H1 (cell line): ENCODE data around the gene IL17RE. TPM values are rescaled to one million over a fixed set of nuclear protein-coding genes. Genes with fewer than 3 reads are reported as not detected.
"Not testable (repeated sequence)": the region's sequence is repeated elsewhere in the genome, so short reads cannot be mapped to it uniquely, and the experiment has no call there.

Experiments used
- CTCF ChIA-PET: fragments of 300-600 bp; sonication (Branson Sonifier 250); formaldehyde crosslinking; loops from one replicate; lab custom pipeline; 2021; ENCODE audit not compliant: partially characterized antibody; lab: Charles Lee
- POLR2A ChIA-PET: fragments of 300-600 bp; sonication (Branson Sonifier 250); formaldehyde crosslinking; loops from one replicate; lab custom pipeline; 2021; ENCODE audit warnings: inconsistent platforms; ENCODE audit not compliant: partially characterized antibody; lab: Charles Lee
- DNase-seq, 2 experiments: peaks; one replicate each; pipeline versions ENCODE4 v3.0.0 to v3.0.0-alpha.2; 2010 to 2022; ENCODE audit warnings: low spot score in 2 of 2, low read depth in 1 of 2, mixed read lengths in 1 of 2
- FAIRE-seq: peaks from 2 replicates; lab custom pipeline; 2011; peaks lifted over from hg19 to GRCh38; lab: Jason Lieb, UNC
- H2AFZ ChIP-seq: 2 replicates; pipeline ENCODE4 v1.8.1; 2012; ENCODE audit warnings: low read length, inconsistent platforms
- H2AK5ac ChIP-seq: 2 replicates; pipeline ENCODE4 v1.6.1; 2013; ENCODE audit warnings: low read depth, low read length
- H2BK120ac ChIP-seq: replicated peaks from 2 replicates; pipeline ENCODE3; 2013; ENCODE audit warnings: low read depth, low read length, inconsistent platforms
- H2BK12ac ChIP-seq: 2 replicates; pipeline ENCODE4 v1.6.1; 2013; ENCODE audit warnings: low read depth, low read length
- H2BK15ac ChIP-seq: 2 replicates; pipeline ENCODE4 v1.6.1; 2013; ENCODE audit warnings: low read length
- H2BK20ac ChIP-seq: 2 replicates; pipeline ENCODE4 v1.6.1; 2013; ENCODE audit warnings: low read length
- H2BK5ac ChIP-seq: 2 replicates; pipeline ENCODE4 v1.6.1; 2013; ENCODE audit warnings: low read depth, low read length
- H3K14ac ChIP-seq: 2 replicates; pipeline ENCODE4 v1.6.1; 2013; ENCODE audit warnings: inconsistent platforms; ENCODE audit not compliant: insufficient read length
- H3K18ac ChIP-seq: 2 replicates; pipeline ENCODE4 v1.6.1; 2013; ENCODE audit warnings: low read length; ENCODE audit errors: extremely low read depth
- H3K23ac ChIP-seq: 2 replicates; pipeline ENCODE4 v1.6.1; 2013; ENCODE audit warnings: inconsistent platforms; ENCODE audit not compliant: insufficient read length
- H3K23me2 ChIP-seq: 2 replicates; pipeline ENCODE4 v1.6.1; 2013; ENCODE audit warnings: low read depth, low read length
- H3K27ac ChIP-seq: 2 replicates; pipeline ENCODE4 v1.6.1; 2011; ENCODE audit warnings: low read depth, low read length, inconsistent platforms
- H3K27me3 ChIP-seq, 4 experiments: replicated peaks in 1 of 4; 1 replicate in 1 of 4; 2 replicates in 3 of 4; pipeline versions ENCODE4 v1.6.1 to v1.8.1; 2011 to 2013; ENCODE audit warnings: low read length in 3 of 4, mild to moderate bottlenecking in 3 of 4, inconsistent platforms in 2 of 4, mixed read lengths in 2 of 4, moderate library complexity in 1 of 4; ENCODE audit not compliant: control insufficient read depth in 3 of 4, insufficient read depth in 3 of 4; ENCODE audit errors: extremely low read depth in 1 of 4
- H3K36me3 ChIP-seq, 4 experiments: 2 replicates each; pipeline versions ENCODE4 v1.6.1 to v1.8.1; 2011 to 2013; ENCODE audit warnings: mild to moderate bottlenecking in 4 of 4, low read length in 3 of 4, moderate library complexity in 2 of 4, control low read depth in 1 of 4, inconsistent platforms in 1 of 4; ENCODE audit not compliant: insufficient read depth in 4 of 4, control insufficient read depth in 2 of 4
- H3K4ac ChIP-seq: replicated peaks from 2 replicates; pipeline ENCODE3; 2013; ENCODE audit warnings: low read length, low read depth, mixed read lengths, inconsistent platforms; ENCODE audit not compliant: insufficient read length
- H3K4me1 ChIP-seq, 4 experiments: replicated peaks in 1 of 4; 1 replicate in 1 of 4; 2 replicates in 3 of 4; pipeline versions ENCODE4 v1.6.1 to v1.8.1; 2011 to 2013; ENCODE audit warnings: low read length in 3 of 4, inconsistent platforms in 2 of 4, mixed read lengths in 1 of 4; ENCODE audit not compliant: insufficient read depth in 4 of 4, control insufficient read depth in 3 of 4
- H3K4me2 ChIP-seq, 2 experiments: 2 replicates each; pipeline versions ENCODE4 v1.6.1 to v1.8.1; 2011 to 2013; ENCODE audit warnings: low read depth in 2 of 2, low read length in 2 of 2, control low read depth in 1 of 2, inconsistent platforms in 1 of 2, mild to moderate bottlenecking in 1 of 2; ENCODE audit not compliant: insufficient read depth in 1 of 2
- H3K4me3 ChIP-seq, 4 experiments: fragments of 200-600, 300-600 bp in 1 of 4; sonication (generic), shearing (Covaris generic), sonication (Bioruptor Twin) in 1 of 4; 2 replicates each; pipeline versions ENCODE4 v1.5.1 to v1.8.1; 2011 to 2016; ENCODE audit warnings: low read length in 4 of 4, low read depth in 3 of 4, control low read depth in 2 of 4, inconsistent platforms in 2 of 4, mild to moderate bottlenecking in 2 of 4, mixed read lengths in 1 of 4, moderate library complexity in 1 of 4; ENCODE audit not compliant: insufficient read depth in 2 of 4; ENCODE audit errors: extremely low read depth in 1 of 4
- H3K56ac ChIP-seq: replicated peaks from 2 replicates; pipeline ENCODE3; 2013; ENCODE audit warnings: low read depth, mild to moderate bottlenecking, mixed read lengths, low read length, inconsistent platforms; ENCODE audit not compliant: insufficient read length
- H3K79me1 ChIP-seq: 2 replicates; pipeline ENCODE4 v1.6.1; 2013; ENCODE audit warnings: low read depth, low read length, control low read depth
- H3K79me2 ChIP-seq, 2 experiments: 2 replicates each; pipeline versions ENCODE4 v1.6.1 to v1.8.1; 2012 to 2013; ENCODE audit warnings: low read length in 2 of 2, mild to moderate bottlenecking in 2 of 2, inconsistent platforms in 1 of 2; ENCODE audit not compliant: insufficient read depth in 2 of 2, control insufficient read depth in 1 of 2
- H3K9ac ChIP-seq, 4 experiments: replicated peaks in 1 of 4; 1 replicate in 1 of 4; 2 replicates in 3 of 4; pipeline versions ENCODE4 v1.6.1 to v1.8.1; 2011 to 2013; ENCODE audit warnings: low read depth in 3 of 4, low read length in 3 of 4, control low read depth in 2 of 4, mild to moderate bottlenecking in 2 of 4, moderate library complexity in 2 of 4, inconsistent platforms in 1 of 4; ENCODE audit errors: extremely low read depth in 1 of 4
- H3K9me3 ChIP-seq, 2 experiments: 2 replicates each; pipeline versions ENCODE4 v1.6.1 to v1.8.1; 2012 to 2013; ENCODE audit warnings: mild to moderate bottlenecking in 2 of 2, moderate library complexity in 2 of 2, control low read depth in 1 of 2, inconsistent platforms in 1 of 2, low read depth in 1 of 2, low read length in 1 of 2, mixed read lengths in 1 of 2; ENCODE audit not compliant: insufficient read depth in 2 of 2
- H4K20me1 ChIP-seq, 2 experiments: replicated peaks in 1 of 2; 2 replicates each; pipeline versions ENCODE3 to v1.8.1; 2011 to 2013; ENCODE audit warnings: inconsistent platforms in 2 of 2, low read length in 2 of 2, mild to moderate bottlenecking in 1 of 2; ENCODE audit not compliant: insufficient read depth in 2 of 2, control insufficient read depth in 1 of 2
- H4K5ac ChIP-seq: 2 replicates; pipeline ENCODE4 v1.6.1; 2013; ENCODE audit warnings: low read length, low read depth, mixed read lengths, inconsistent platforms; ENCODE audit not compliant: insufficient read length
- H4K8ac ChIP-seq: 2 replicates; pipeline ENCODE4 v1.8.0; 2013; ENCODE audit warnings: mild to moderate bottlenecking, moderate library complexity, low read length, inconsistent platforms; ENCODE audit not compliant: insufficient read depth; ENCODE audit errors: extremely low read depth
- H4K91ac ChIP-seq: replicated peaks from 2 replicates; pipeline ENCODE3; 2013; ENCODE audit warnings: low read length, mixed read lengths, inconsistent platforms; ENCODE audit not compliant: insufficient read length
- WGBS, 2 experiments: shearing (Covaris generic) in 1 of 2; methylation state at CpG; one replicate each; pipeline versions ENCODE4 v1.1.6 to v1.1.7; 2013 to 2015; ENCODE audit warnings: low lambda C conversion rate in 2 of 2, mixed read lengths in 2 of 2, inconsistent platforms in 1 of 2, low coverage in 1 of 2, missing lambda C conversion rate in 1 of 2; ENCODE audit not compliant: insufficient replicate concordance in 2 of 2, insufficient coverage in 1 of 2, insufficient read length in 1 of 2; ENCODE audit errors: extremely low coverage in 1 of 2, missing lambda C conversion rate in 1 of 2; 5-methylcytosine and 5-hydroxymethylcytosine counted together
- polyA plus RNA-seq, 7 experiments: library from polyadenylated mRNA; depleted of rRNA in 3 of 7; stranded (reverse) in 5 of 7; unstranded in 2 of 7; fragments of >200 nt in 5 of 7; fragments of 200-250 nt in 2 of 7; gene quantifications; 1 replicate in 5 of 7; 2 replicates in 1 of 7; 4 replicates in 1 of 7; pipeline versions ENCODE4 v1.2.1 to v1.2.3, GENCODE V29; 2011 to 2013; ENCODE audit warnings: missing spikeins in 2 of 7, mixed read lengths in 2 of 7
- total RNA-seq: library from RNA; stranded (reverse); fragmentation: NEBNext Ultra II Directional; extraction: Animal tissue kit (Norgen Biotek cat#: 25700); gene quantifications from 2 replicates; pipeline ENCODE4 v1.2.1, GENCODE V29; 2021

IL17RE gene
- total and polyA plus RNA-seq, 2 of the 8 experiments (the other 6 are each of a cell fraction or from before 2014, with no cell fraction given), result 3.4 to 4.9 TPM

DNA sequence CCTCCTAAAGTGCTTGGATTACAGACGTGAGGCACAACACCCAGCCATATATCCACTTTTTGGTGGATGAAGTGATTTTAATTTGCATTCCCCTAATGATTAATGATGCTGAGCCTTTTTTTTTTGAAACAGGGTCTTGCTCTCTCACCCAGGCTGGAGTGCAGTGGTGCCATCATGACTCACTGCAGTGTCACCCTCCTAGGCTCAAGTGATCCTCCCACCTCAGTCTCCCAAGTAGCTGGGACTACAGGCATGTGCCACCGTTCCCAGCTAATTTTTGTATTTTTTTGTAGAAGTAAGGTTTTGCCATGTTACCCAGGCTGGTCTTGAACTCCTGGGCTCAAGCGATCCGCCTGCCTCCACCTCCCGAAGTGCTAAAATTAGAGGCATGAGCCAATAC lies 30.6 kb upstream of the IL17RE start:
- H4K8ac ChIP-seq, H3K56ac ChIP-seq, DNase-seq, H3K4me2 ChIP-seq, H3K14ac ChIP-seq, H4K91ac ChIP-seq, H3K4ac ChIP-seq, H3K9ac ChIP-seq, H2AFZ ChIP-seq, H2AK5ac ChIP-seq, H2BK12ac ChIP-seq, H3K4me1 ChIP-seq, H3K4me3 ChIP-seq, H3K9me3 ChIP-seq, H4K5ac ChIP-seq, H2BK5ac ChIP-seq, H3K79me1 ChIP-seq, H3K27ac ChIP-seq, H2BK120ac ChIP-seq, FAIRE-seq, POLR2A ChIA-PET, H4K20me1 ChIP-seq, H3K23ac ChIP-seq, H3K36me3 ChIP-seq, H2BK20ac ChIP-seq, H3K18ac ChIP-seq, H2BK15ac ChIP-seq, H3K27me3 ChIP-seq, H3K23me2 ChIP-seq, H3K79me2 ChIP-seq: not testable (repeated sequence)
- WGBS, 2 experiments, result 93% methylated on average over 5 of the region's 5 CpGs; no CpG with 5 or more reads in 1 of the 2 experiments
- CTCF ChIA-PET, result interaction anchor here (1.1 kb wide), 1 partner anchor 43 kb away, joined by 3 read pairs; no protein-coding TSS in a partner anchor
